Activated naive CD4-positive, alpha-beta T cell treated with anti-CD3 and anti-CD28 coated beads for 36 hours (primary cell): ENCODE measurements around the gene C10orf105. TPM values are rescaled to one million over a fixed set of nuclear protein-coding genes. Genes with fewer than 3 reads are reported as not detected.

ENCODE experiments used
- CTCF ChIA-PET: fragments of 350-600 bp; sonication (Branson Sonifier 250); formaldehyde crosslinking; loops from one replicate; lab custom pipeline; 2021; ENCODE audit warnings: antibody characterized with exemption; lab: Charles Lee
- DNase-seq: peaks from one replicate; pipeline ENCODE4 v3.0.0-alpha.2; 2020
- H3K27ac Mint-ChIP-seq: one replicate; pipeline ENCODE4 v1.8.0; 2021; ENCODE audit warnings: mild to moderate bottlenecking, mixed read lengths
- H3K27me3 Mint-ChIP-seq: one replicate; pipeline ENCODE4 v1.8.0; 2021; ENCODE audit warnings: low read depth, mixed read lengths
- H3K36me3 Mint-ChIP-seq: one replicate; pipeline ENCODE4 v1.8.0; 2021; ENCODE audit warnings: low read depth, mixed read lengths
- H3K4me1 Mint-ChIP-seq: one replicate; pipeline ENCODE4 v1.8.0; 2021; ENCODE audit warnings: low read depth, mixed read lengths
- H3K4me3 Mint-ChIP-seq: one replicate; pipeline ENCODE4 v1.8.0; 2021; ENCODE audit warnings: mild to moderate bottlenecking, moderate library complexity, mixed read lengths
- H3K9me3 Mint-ChIP-seq: one replicate; pipeline ENCODE4 v1.8.0; 2021; ENCODE audit warnings: mixed read lengths
- intact Hi-C: fragments of 100-400 bp; cut with micrococcal nuclease; formaldehyde crosslinking; loops from one replicate; pipeline ENCODE4 v1.15.1; 2023
- total RNA-seq, 2 experiments: library from RNA; stranded (reverse); gene quantifications; one replicate each; pipeline ENCODE4 v1.2.3, GENCODE V29; 2021

Gene C10orf105
- total RNA-seq, 2 experiments from 2014 or later, result 0.32 to 0.36 TPM

GRCh38 chr10:71734797-71735196 lies 15.2 kb upstream of the C10orf105 start:
- DNase-seq, result no peak
- peak overlapping the region; percentile 41 for H3K4me3 Mint-ChIP-seq
- no peaks in the 10 kb centered on the region for H3K27me3 Mint-ChIP-seq
- CTCF ChIA-PET, result interaction anchor here (1.3 to 3.6 kb wide), 5 partner anchors 9 to 29 kb away, joined by 4 to 15 read pairs (median 5); no protein-coding TSS in a partner anchor
- H3K9me3 Mint-ChIP-seq, result no peaks in the 10 kb centered on the region
- H3K36me3 Mint-ChIP-seq, result no peaks in the 10 kb centered on the region
- peaks cover 97% of the 10 kb centered on the region for H3K4me1 Mint-ChIP-seq
- H3K27ac Mint-ChIP-seq, result peak overlapping the region; percentile 98
- intact Hi-C loops, result no loop called here

GRCh38 chr10:71731791-71732190 lies 12.2 kb upstream of the C10orf105 start:
- CTCF ChIA-PET, result interaction anchor here (1.7 to 4.8 kb wide), 2 partner anchors 24 to 41 kb away, joined by 7 to 25 read pairs; partner anchors contain the start of gene VSIR
- Mint-ChIP-seq H3K9me3 (no peaks in the 10 kb centered on the region), H3K27me3 (no peaks in the 10 kb centered on the region), H3K4me1 (peaks cover 95% of the 10 kb centered on the region), H3K36me3 (no peaks in the 10 kb centered on the region), H3K27ac (peak overlapping the region; percentile 78), H3K4me3 (no peak overlapping the region)
- no peak for DNase-seq
- intact Hi-C loops, result no loop called here

- Mint-ChIP-seq H3K9me3 (no peaks in the 10 kb centered on the region), H3K27me3 (no peaks in the 10 kb centered on the region), H3K27ac (peak overlapping the region; percentile 98), H3K4me1 (peaks cover 95% of the 10 kb centered on the region), H3K36me3 (no peaks in the 10 kb centered on the region), H3K4me3 (no peak overlapping the region)
- CTCF ChIA-PET, result interaction anchor here (0.7 to 4.8 kb wide), 5 partner anchors 17 to 347 kb away, joined by 3 to 25 read pairs (median 4); partner anchors contain the start of gene VSIR
- peak; percentile 32 for DNase-seq
- intact Hi-C loops, result no loop called here
Measured at GRCh38 chr10:71729161-71729636, 9.6 kb upstream of the C10orf105 start.

- H3K36me3 Mint-ChIP-seq, result no peaks in the 10 kb centered on the region
- peak overlapping the region; percentile 98 for H3K27ac Mint-ChIP-seq
- no peaks in the 10 kb centered on the region for H3K9me3 Mint-ChIP-seq
- H3K4me3 Mint-ChIP-seq, result peak overlapping the region; percentile 64
- intact Hi-C loops, result loop anchor here (1.0 to 2.0 kb wide), 3 partner anchors 8 to 593 kb away; no protein-coding TSS in a partner anchor
- peak; percentile 87 for DNase-seq
- H3K4me1 Mint-ChIP-seq, result peaks cover 90% of the 10 kb centered on the region
- CTCF ChIA-PET, result interaction anchor here (0.8 to 4.8 kb wide), 8 partner anchors 9 to 84 kb away, joined by 3 to 25 read pairs (median 4); partner anchors contain the start of gene VSIR
- H3K27me3 Mint-ChIP-seq, result no peaks in the 10 kb centered on the region
Measured at GRCh38 chr10:71727738-71728737, 8.5 kb upstream of the C10orf105 start.

GRCh38 chr10:71727105-71727737 lies 7.6 kb upstream of the C10orf105 start:
- intact Hi-C loops, result loop anchor here (1.0 to 2.0 kb wide), 3 partner anchors 9 to 594 kb away; no protein-coding TSS in a partner anchor
- peak; percentile 88 for DNase-seq
- CTCF ChIA-PET, result interaction anchor here (1.2 to 4.0 kb wide), 11 partner anchors 14 to 46 kb away, joined by 3 to 29 read pairs (median 8); partner anchors contain the start of gene VSIR
- Mint-ChIP-seq H3K27me3 (no peaks in the 10 kb centered on the region), H3K27ac (peak overlapping the region; percentile 98), H3K4me1 (peaks cover 89% of the 10 kb centered on the region), H3K4me3 (peak overlapping the region; percentile 64), H3K9me3 (no peaks in the 10 kb centered on the region), H3K36me3 (no peaks in the 10 kb centered on the region)

GRCh38 chr10:71726580-71727104 lies 7.1 kb upstream of the C10orf105 start:
- intact Hi-C loops, result loop anchor here (1.0 to 2.0 kb wide), 7 partner anchors 10 to 594 kb away; partner anchors contain the start of gene VSIR
- CTCF ChIA-PET, result interaction anchor here (1.1 to 4.0 kb wide), 12 partner anchors 9 to 60 kb away, joined by 3 to 29 read pairs (median 8); partner anchors contain the start of gene VSIR
- no peaks in the 10 kb centered on the region for H3K27me3 Mint-ChIP-seq
- H3K9me3 Mint-ChIP-seq, result no peaks in the 10 kb centered on the region
- H3K27ac Mint-ChIP-seq, result peak overlapping the region; percentile 98
- peaks cover 84% of the 10 kb centered on the region for H3K4me1 Mint-ChIP-seq
- H3K36me3 Mint-ChIP-seq, result no peaks in the 10 kb centered on the region
- H3K4me3 Mint-ChIP-seq, result peak overlapping the region; percentile 64
- DNase-seq, result peak; percentile 55

GRCh38 chr10:71725998-71726579 lies 6.5 kb upstream of the C10orf105 start:
- H3K4me1 Mint-ChIP-seq, result peaks cover 78% of the 10 kb centered on the region
- CTCF ChIA-PET, result interaction anchor here (0.7 to 4.0 kb wide), 15 partner anchors 10 to 59 kb away, joined by 3 to 29 read pairs (median 7); partner anchors contain the start of gene VSIR
- peak overlapping the region; percentile 98 for H3K27ac Mint-ChIP-seq
- peak overlapping the region; percentile 64 for H3K4me3 Mint-ChIP-seq
- intact Hi-C loops, result loop anchor here (1.0 to 2.0 kb wide), 5 partner anchors 13 to 595 kb away; partner anchors contain the start of gene VSIR
- no peaks in the 10 kb centered on the region for H3K27me3 Mint-ChIP-seq
- no peaks in the 10 kb centered on the region for H3K9me3 Mint-ChIP-seq
- no peaks in the 10 kb centered on the region for H3K36me3 Mint-ChIP-seq
- DNase-seq, result peak; percentile 86

- no peak for DNase-seq
- Mint-ChIP-seq H3K27ac (peak overlapping the region; percentile 98), H3K4me3 (no peak overlapping the region), H3K27me3 (no peaks in the 10 kb centered on the region), H3K9me3 (no peaks in the 10 kb centered on the region), H3K36me3 (no peaks in the 10 kb centered on the region), H3K4me1 (peaks cover 76% of the 10 kb centered on the region)
- intact Hi-C loops, result no loop called here
- CTCF ChIA-PET, result interaction anchor here (0.7 to 4.0 kb wide), 13 partner anchors 10 to 411 kb away, joined by 3 to 29 read pairs (median 5); partner anchors contain the start of gene VSIR
Measured at GRCh38 chr10:71725249-71725648, 5.7 kb upstream of the C10orf105 start.

GRCh38 chr10:71724539-71724938 lies 5.0 kb upstream of the C10orf105 start:
- Mint-ChIP-seq H3K36me3 (no peaks in the 10 kb centered on the region), H3K27me3 (no peaks in the 10 kb centered on the region), H3K4me1 (peaks cover 71% of the 10 kb centered on the region), H3K4me3 (peak overlapping the region; percentile 22), H3K27ac (peak overlapping the region; percentile 98), H3K9me3 (no peaks in the 10 kb centered on the region)
- intact Hi-C loops, result no loop called here
- DNase-seq, result no peak
- CTCF ChIA-PET, result interaction anchor here (0.7 to 4.0 kb wide), 8 partner anchors 11 to 843 kb away, joined by 3 to 25 read pairs (median 6); partner anchors contain the start of gene VSIR

- intact Hi-C loops, result no loop called here
- no peak overlapping the region for H3K4me3 Mint-ChIP-seq
- H3K9me3 Mint-ChIP-seq, result no peaks in the 10 kb centered on the region
- peaks cover 61% of the 10 kb centered on the region for H3K4me1 Mint-ChIP-seq
- CTCF ChIA-PET, result interaction anchor here (1.0 to 4.0 kb wide), 6 partner anchors 10 to 408 kb away, joined by 3 to 25 read pairs (median 6); partner anchors contain the start of gene VSIR
- no peaks in the 10 kb centered on the region for H3K36me3 Mint-ChIP-seq
- no peaks in the 10 kb centered on the region for H3K27me3 Mint-ChIP-seq
- no peak for DNase-seq
- H3K27ac Mint-ChIP-seq, result peak overlapping the region; percentile 98
Measured at GRCh38 chr10:71723311-71723710, 3.7 kb upstream of the C10orf105 start.

- Mint-ChIP-seq H3K9me3 (no peaks in the 10 kb centered on the region), H3K27me3 (no peaks in the 10 kb centered on the region), H3K4me3 (no peak overlapping the region), H3K4me1 (peaks cover 56% of the 10 kb centered on the region), H3K36me3 (no peaks in the 10 kb centered on the region), H3K27ac (peak overlapping the region; percentile 57)
- no peak for DNase-seq
- intact Hi-C loops, result no loop called here
- CTCF ChIA-PET, result interaction anchor here (1.1 to 2.5 kb wide), 2 partner anchors 50 to 83 kb away, joined by 3 to 9 read pairs; partner anchors contain the start of gene VSIR
Measured at GRCh38 chr10:71722849-71723248, 3.3 kb upstream of the C10orf105 start.
